IMR-90 (cell line): ENCODE results near the gene TMA16. TPM values are rescaled to one million over a fixed set of nuclear protein-coding genes. Genes with fewer than 3 reads are reported as not detected.

Experiments used
- ATAC-seq: fragments of 200-7000 bp; cut with Tn5 transposase; 2 replicates; pipeline ENCODE4 v1.9.1; 2020; ENCODE audit warnings: low read depth, mild to moderate bottlenecking, moderate library complexity
- BruUV-seq: library from RNA; stranded (reverse); fragments of 400-500 nt; replicated peaks from 2 replicates; lab custom pipeline; 2021; lab: Mats Ljungman, UMichigan
- CTCF ChIA-PET: fragments of 300-600 bp; formaldehyde crosslinking; extraction: SDS; loops from one replicate; lab custom pipeline; 2021; ENCODE audit warnings: antibody characterized with exemption; lab: Yijun Ruan, JAX
- POLR2A ChIA-PET: fragments of 300-600 bp; sonication (Branson Sonifier 250); formaldehyde crosslinking; loops from one replicate; lab custom pipeline; 2022; ENCODE audit warnings: antibody characterized with exemption; ENCODE audit not compliant: unreplicated experiment; lab: Charles Lee
- DNase-seq: peaks from one replicate; pipeline ENCODE4 v3.0.0; 2013
- H2AFZ ChIP-seq: replicated peaks from 2 replicates; pipeline ENCODE3; 2013; ENCODE audit warnings: low read length, mild to moderate bottlenecking; ENCODE audit not compliant: poor library complexity
- H2AK5ac ChIP-seq: 2 replicates; pipeline ENCODE4 v1.6.1; 2013; ENCODE audit warnings: low read depth, low read length, inconsistent platforms
- H2AK9ac ChIP-seq: replicated peaks from 2 replicates; pipeline ENCODE3; 2013; ENCODE audit warnings: mild to moderate bottlenecking, low read depth, low read length, moderate library complexity; ENCODE audit not compliant: poor library complexity
- H2BK120ac ChIP-seq: 2 replicates; pipeline ENCODE4 v1.6.1; 2013; ENCODE audit warnings: low read depth, low read length, inconsistent platforms
- H2BK15ac ChIP-seq: 3 replicates; pipeline ENCODE4 v1.6.1; 2013; ENCODE audit warnings: low read depth, low read length, inconsistent platforms
- H2BK20ac ChIP-seq: 2 replicates; pipeline ENCODE4 v1.6.1; 2013; ENCODE audit warnings: low read depth, mild to moderate bottlenecking, inconsistent platforms, low read length, moderate library complexity
- H2BK5ac ChIP-seq: 2 replicates; pipeline ENCODE4 v1.6.1; 2013; ENCODE audit warnings: mild to moderate bottlenecking, low read depth, low read length, inconsistent platforms; ENCODE audit not compliant: poor library complexity, severe bottlenecking
- H3K14ac ChIP-seq: replicated peaks from 2 replicates; pipeline ENCODE4 v1.6.1; 2013; ENCODE audit warnings: low read depth, low read length, inconsistent platforms
- H3K18ac ChIP-seq: 2 replicates; pipeline ENCODE4 v1.6.1; 2013; ENCODE audit warnings: low read depth, low read length, control low read depth
- H3K23ac ChIP-seq: 2 replicates; pipeline ENCODE4 v1.6.1; 2013; ENCODE audit warnings: low read depth, low read length, inconsistent platforms
- H3K27ac ChIP-seq: 2 replicates; pipeline ENCODE4 v1.5.1; 2013; ENCODE audit warnings: mild to moderate bottlenecking, control low read depth, low read length; ENCODE audit not compliant: insufficient read depth
- H3K27me3 ChIP-seq: 2 replicates; pipeline ENCODE4 v1.6.1; 2013; ENCODE audit warnings: low read length; ENCODE audit not compliant: control insufficient read depth, insufficient read depth
- H3K36me3 ChIP-seq: 2 replicates; pipeline ENCODE4 v1.6.1; 2013; ENCODE audit warnings: low read length, mixed read lengths; ENCODE audit not compliant: control insufficient read depth, insufficient read depth
- H3K4ac ChIP-seq: 2 replicates; pipeline ENCODE4 v1.6.1; 2013; ENCODE audit warnings: low read depth, low read length, inconsistent platforms
- H3K4me1 ChIP-seq: 2 replicates; pipeline ENCODE4 v1.6.1; 2013; ENCODE audit warnings: low read length, mixed read lengths; ENCODE audit not compliant: control insufficient read depth, insufficient read depth
- H3K4me2 ChIP-seq: 2 replicates; pipeline ENCODE4 v1.6.1; 2013; ENCODE audit warnings: low read depth, mild to moderate bottlenecking, control low read depth, low read length, moderate library complexity
- H3K4me3 ChIP-seq: 2 replicates; pipeline ENCODE4 v1.5.1; 2013; ENCODE audit warnings: low read depth, mild to moderate bottlenecking, control low read depth, low read length, moderate library complexity; ENCODE audit not compliant: insufficient read depth
- H3K56ac ChIP-seq: 2 replicates; pipeline ENCODE4 v1.6.1; 2013; ENCODE audit warnings: low read length, inconsistent platforms; ENCODE audit not compliant: insufficient read depth; ENCODE audit errors: extremely low read depth
- H3K79me1 ChIP-seq, 2 experiments: 2 replicates each; pipeline ENCODE4 v1.6.1; 2013; ENCODE audit warnings: low read length in 2 of 2, inconsistent platforms in 1 of 2, low read depth in 1 of 2
- H3K9ac ChIP-seq: 2 replicates; pipeline ENCODE4 v1.6.1; 2013; ENCODE audit warnings: low read depth, low read length, control low read depth
- H3K9me1 ChIP-seq: 2 replicates; pipeline ENCODE4 v1.6.1; 2013; ENCODE audit warnings: low read length, inconsistent platforms; ENCODE audit not compliant: insufficient read depth
- H3K9me3 ChIP-seq: 2 replicates; pipeline ENCODE4 v1.6.1; 2013; ENCODE audit warnings: low read length; ENCODE audit not compliant: control insufficient read depth, insufficient read depth
- H4K20me1 ChIP-seq: 2 replicates; pipeline ENCODE4 v1.6.1; 2013; ENCODE audit warnings: low read length, inconsistent platforms; ENCODE audit not compliant: insufficient read depth
- H4K5ac ChIP-seq: 2 replicates; pipeline ENCODE4 v1.6.1; 2013; ENCODE audit warnings: mild to moderate bottlenecking, low read depth, low read length, control low read depth
- H4K8ac ChIP-seq, 2 experiments: 2 replicates each; pipeline ENCODE4 v1.6.1; 2013; ENCODE audit warnings: low read depth in 2 of 2, low read length in 2 of 2, control low read depth in 1 of 2, inconsistent platforms in 1 of 2
- H4K91ac ChIP-seq: 2 replicates; pipeline ENCODE4 v1.6.1; 2013; ENCODE audit warnings: low read depth, low read length, inconsistent platforms; ENCODE audit not compliant: insufficient read depth
- BHLHE40 ChIP-seq: fragments of 150-350 bp; IDR thresholded peaks from 2 replicates; pipeline ENCODE4 v1.6.1; 2016; ENCODE audit warnings: mild to moderate bottlenecking, low read depth, low read length
- CEBPB ChIP-seq: IDR thresholded peaks from 2 replicates; pipeline ENCODE4 v1.6.1; 2012; ENCODE audit warnings: low read depth, low read length, improper control_type of control experiment
- CHD1 ChIP-seq: IDR thresholded peaks from 2 replicates; pipeline ENCODE4 v1.6.1; 2012; ENCODE audit warnings: low read depth, low read length, improper control_type of control experiment
- CTCF ChIP-seq: conservative IDR thresholded peaks from 2 replicates; pipeline ENCODE4 v1.5.1; 2012; ENCODE audit warnings: mild to moderate bottlenecking, low read depth, low read length, improper control_type of control experiment
- ELK1 ChIP-seq: fragments of 150-350 bp; IDR thresholded peaks from 2 replicates; pipeline ENCODE4 v1.6.1; 2016; ENCODE audit warnings: low read depth, mild to moderate bottlenecking, low read length, moderate library complexity, borderline replicate concordance
- FOS ChIP-seq: fragments of 150-350 bp; IDR thresholded peaks from 2 replicates; pipeline ENCODE4 v1.6.1; 2016; ENCODE audit warnings: low read depth, low read length
- MAFK ChIP-seq: IDR thresholded peaks from 2 replicates; pipeline ENCODE4 v1.6.1; 2012; ENCODE audit warnings: low read depth, low read length, improper control_type of control experiment
- MXI1 ChIP-seq: IDR thresholded peaks from 2 replicates; pipeline ENCODE4 v1.6.1; 2012; ENCODE audit warnings: low read depth, mild to moderate bottlenecking, low read length, moderate library complexity, borderline replicate concordance
- NFE2L2 ChIP-seq: fragments of 150-350 bp; IDR thresholded peaks from 2 replicates; pipeline ENCODE4 v1.6.1; 2016; ENCODE audit warnings: low read depth, mild to moderate bottlenecking, low read length
- POLR2A ChIP-seq: IDR thresholded peaks from 2 replicates; pipeline ENCODE4 v1.6.1; 2012; ENCODE audit warnings: mild to moderate bottlenecking, low read depth, low read length
- RAD21 ChIP-seq: IDR thresholded peaks from 2 replicates; pipeline ENCODE4 v1.6.1; 2012; ENCODE audit warnings: low read length, improper control_type of control experiment
- RFX5 ChIP-seq: IDR thresholded peaks from 2 replicates; pipeline ENCODE4 v1.8.0; 2012; ENCODE audit warnings: low read depth, mild to moderate bottlenecking, low read length, moderate library complexity
- USF2 ChIP-seq: fragments of 150-350 bp; IDR thresholded peaks from 2 replicates; pipeline ENCODE4 v1.6.1; 2017; ENCODE audit warnings: mild to moderate bottlenecking, antibody characterized with exemption, low read length, low read depth
- WGBS, 2 experiments: methylation state at CpG; one replicate each; pipeline versions ENCODE4 v1.1.5 to v1.1.7; 2013; ENCODE audit warnings: missing lambda C conversion rate in 2 of 2; ENCODE audit not compliant: insufficient read length in 1 of 2; ENCODE audit errors: extremely low coverage in 2 of 2; 5-methylcytosine and 5-hydroxymethylcytosine counted together
- dilution Hi-C: fragments of 300-500 bp; cut with HindIII; formaldehyde crosslinking; loops from one replicate; pipeline ENCODE4 v1.14.3; 2018; ENCODE audit warnings: low sequenced_read_pairs; ENCODE audit not compliant: unreplicated experiment
- in situ Hi-C: fragments of 300-500 bp; cut with MboI; formaldehyde crosslinking; loops from 3 replicates; pipeline ENCODE4 v1.14.3; 2019; ENCODE audit warnings: low sequenced_read_pairs, inconsistent platforms, mixed read lengths
- intact Hi-C: fragments of 100-400 bp; cut with micrococcal nuclease; formaldehyde crosslinking; loops from 2 replicates; pipeline ENCODE4 v1.10.0; 2022
- polyA plus RNA-seq, 3 experiments: library from polyadenylated mRNA; depleted of rRNA; stranded (reverse); fragments of >200 nt; gene quantifications; 2 replicates each; pipeline ENCODE4 v1.2.3, GENCODE V29; 2012; ENCODE audit warnings: low replicate concordance in 1 of 3
- total RNA-seq: library from RNA; depleted of rRNA; stranded (reverse); fragments of >200 nt; gene quantifications from 2 replicates; pipeline ENCODE4 v1.2.3, GENCODE V29; 2012

Gene TMA16
- total and polyA plus RNA-seq, 2 of the 4 experiments (the other 2 are of a cell fraction) = 9.3 to 19.8 TPM

GRCh38 chr4:163493643-163494359 is 689 bp upstream of the TMA16 start:
- H3K9me1 ChIP-seq = no peaks in the 10 kb centered on the region
- no peak overlapping the region for H3K56ac ChIP-seq
- ChIA-PET POLR2A (interaction anchor here (0.6 to 1.2 kb wide), 5 partner anchors 29 to 996 kb away, joined by 3 to 5 read pairs (median 3); no protein-coding TSS in a partner anchor), CTCF (interaction anchor here (1.0 to 1.5 kb wide), 2 partner anchors 34 to 55 kb away, joined by 3 to 6 read pairs; no protein-coding TSS in a partner anchor)
- peak overlapping the region; percentile 71 for H3K27ac ChIP-seq
- H4K20me1 ChIP-seq = peaks cover 3% of the 10 kb centered on the region; the same call in 1 of the 2 replicates
- WGBS, 2 experiments = 6% methylated on average over 6 of the region's 28 CpGs; no CpG with 5 or more reads in 1 of the 2 experiments
- peak overlapping the region; percentile 57; the same call in 1 of the 2 replicates for H3K4ac ChIP-seq
- TF ChIP-seq CTCF (no peak), CEBPB (no peak), MAFK (no peak), USF2 (no peak), ELK1 (no peak), NFE2L2 (no peak), FOS (no peak), CHD1 (no peak), RFX5 (no peak), MXI1 (no peak), RAD21 (no peak), BHLHE40 (no peak), POLR2A (no peak)
- H3K23ac ChIP-seq = no peak overlapping the region
- in situ Hi-C loops (no loop called here), intact Hi-C loops (no loop called here), dilution Hi-C loops (no loop called here)
- peak overlapping the region; percentile 47 for H3K14ac ChIP-seq
- BruUV-seq = no TSS peak
- peak overlapping the region; percentile 53 for H2AK9ac ChIP-seq
- H3K18ac ChIP-seq = peak overlapping the region; percentile 13; the same call in 1 of the 2 replicates
- H4K8ac ChIP-seq = peak overlapping the region; percentile 79 to 87
- no peak overlapping the region for H2BK15ac ChIP-seq
- H3K4me1 ChIP-seq = no peaks in the 10 kb centered on the region
- H3K27me3 ChIP-seq = no peaks in the 10 kb centered on the region
- H2BK5ac ChIP-seq = peak overlapping the region; percentile 9
- ATAC-seq (no peak; the same call in 1 of the 2 replicates), DNase-seq (no peak)
- peak overlapping the region; percentile 90 for H2AFZ ChIP-seq
- no peak overlapping the region for H2BK120ac ChIP-seq
- H3K4me3 ChIP-seq = peak overlapping the region; percentile 79
- H3K4me2 ChIP-seq = peak overlapping the region; percentile 62
- H3K36me3 ChIP-seq = no peaks in the 10 kb centered on the region
- H4K91ac ChIP-seq = peak overlapping the region; percentile 12; the same call in 1 of the 2 replicates
- H4K5ac ChIP-seq = peak overlapping the region; percentile 68
- peak overlapping the region; percentile 59 for H3K9ac ChIP-seq
- H3K9me3 ChIP-seq = no peaks in the 10 kb centered on the region
- H3K79me1 ChIP-seq = peaks cover 0 to 6% of the 10 kb centered on the region in 2 experiments; a peak in 2 of 4 replicates
- no peak overlapping the region for H2AK5ac ChIP-seq
- H2BK20ac ChIP-seq = no peak overlapping the region
